HepG2 (cell line): ENCODE data around the gene SPTB. TPM values are rescaled to one million over a fixed set of nuclear protein-coding genes. Genes with fewer than 3 reads are reported as not detected.

ENCODE experiments used
- ATAC-seq: fragments of 200-7000 bp; cut with Tn5 transposase; 3 replicates; pipeline ENCODE4 v1.9.1; 2020; ENCODE audit warnings: mild to moderate bottlenecking, moderate library complexity
- BruUV-seq: library from RNA; stranded (reverse); fragments of 400-500 nt; replicated peaks from 2 replicates; lab custom pipeline; 2021; lab: Mats Ljungman, UMichigan
- CTCF ChIA-PET: fragments of 300-600 bp; formaldehyde crosslinking; extraction: SDS; loops from one replicate; lab custom pipeline; 2021; ENCODE audit warnings: low total read pairs, inconsistent platforms, low intra/inter-chr PET ratio; lab: Yijun Ruan, JAX
- POLR2A ChIA-PET: fragments of 350-600 bp; sonication (Branson Sonifier 250); formaldehyde crosslinking; loops from one replicate; lab custom pipeline; 2020; ENCODE audit warnings: antibody characterized with exemption, inconsistent platforms; lab: Yijun Ruan, JAX
- DNase-seq: peaks from one replicate; pipeline ENCODE4 v3.0.0-alpha.2; 2015; ENCODE audit warnings: low spot score
- FAIRE-seq: peaks from 3 replicates; lab custom pipeline; 2011; peaks lifted over from hg19 to GRCh38; lab: Jason Lieb, UNC
- H2AFZ ChIP-seq: one replicate; pipeline ENCODE4 v1.6.1; 2011; ENCODE audit warnings: low read length, inconsistent platforms
- H3K27ac ChIP-seq: fragments of 300-600 bp; 3 replicates; pipeline ENCODE4 v1.8.0; 2011; ENCODE audit warnings: mixed run types, mild to moderate bottlenecking, mixed read lengths, low read length, inconsistent platforms; ENCODE audit not compliant: insufficient read depth; ENCODE audit errors: extremely low read length
- H3K27me3 ChIP-seq, 2 experiments: fragments of 200-600 bp in 1 of 2; 2 replicates in 1 of 2; 3 replicates in 1 of 2; pipeline versions ENCODE4 v1.6.0 to v1.8.0; 2011; ENCODE audit warnings: low read length in 2 of 2, mild to moderate bottlenecking in 2 of 2, moderate library complexity in 2 of 2, inconsistent platforms in 1 of 2; ENCODE audit not compliant: insufficient read depth in 2 of 2, control insufficient read depth in 1 of 2
- H3K36me3 ChIP-seq, 2 experiments: fragments of 200-600 bp in 1 of 2; replicated peaks in 1 of 2; 2 replicates in 1 of 2; 3 replicates in 1 of 2; pipeline versions ENCODE4 v1.5.1 to v1.8.0; 2011; ENCODE audit warnings: low read length in 2 of 2, inconsistent platforms in 1 of 2; ENCODE audit not compliant: insufficient read depth in 2 of 2, control insufficient read depth in 1 of 2
- H3K4me1 ChIP-seq: 2 replicates; pipeline ENCODE4 v1.5.1; 2012; ENCODE audit warnings: low read length, inconsistent platforms; ENCODE audit not compliant: insufficient read depth
- H3K4me2 ChIP-seq: 2 replicates; pipeline ENCODE4 v1.6.0; 2011; ENCODE audit warnings: low read depth, low read length, inconsistent platforms
- H3K4me3 ChIP-seq, 3 experiments: fragments of 200-600 bp in 1 of 3; sonication (generic), shearing (Covaris generic) in 1 of 3; replicated peaks in 1 of 3; 2 replicates each; pipeline ENCODE4 v1.5.1; 2011 to 2016; ENCODE audit warnings: low read length in 3 of 3, inconsistent platforms in 2 of 3, low read depth in 2 of 3, mild to moderate bottlenecking in 2 of 3, control low read depth in 1 of 3, mixed read lengths in 1 of 3; ENCODE audit not compliant: insufficient read depth in 1 of 3
- H3K79me2 ChIP-seq: one replicate; pipeline ENCODE4 v1.6.1; 2011; ENCODE audit warnings: low read length, inconsistent platforms; ENCODE audit not compliant: insufficient read depth
- H3K9ac ChIP-seq: 2 replicates; pipeline ENCODE4 v1.6.0; 2011; ENCODE audit warnings: mild to moderate bottlenecking, low read depth, low read length, inconsistent platforms; ENCODE audit not compliant: insufficient read depth
- H3K9me3 ChIP-seq: 2 replicates; pipeline ENCODE4 v1.5.1; 2012; ENCODE audit warnings: mild to moderate bottlenecking, low read length
- H4K20me1 ChIP-seq: 2 replicates; pipeline ENCODE4 v1.6.0; 2011; ENCODE audit warnings: inconsistent platforms, mild to moderate bottlenecking, low read length, moderate library complexity; ENCODE audit not compliant: insufficient read depth
- CAMTA2 ChIP-seq: sonication (generic); formaldehyde crosslinking; IDR thresholded peaks from 2 replicates; pipeline ENCODE4 v1.4.0; 2020; ENCODE audit warnings: mild to moderate bottlenecking, missing genetic modification reagents, borderline replicate concordance
- FOXM1 ChIP-seq: sonication (generic); formaldehyde crosslinking; IDR thresholded peaks from 2 replicates; pipeline ENCODE4 v1.5.0; 2020; ENCODE audit warnings: missing genetic modification reagents
- KDM5B ChIP-seq: sonication (generic); formaldehyde crosslinking; IDR thresholded peaks from 2 replicates; pipeline ENCODE4 v1.4.0; 2020; ENCODE audit warnings: missing genetic modification reagents, mild to moderate bottlenecking, borderline replicate concordance
- NFATC3 ChIP-seq: sonication (generic); formaldehyde crosslinking; IDR thresholded peaks from 2 replicates; pipeline ENCODE4 v1.5.1; 2020; ENCODE audit warnings: mild to moderate bottlenecking, missing genetic modification reagents
- SSRP1 ChIP-seq: IDR thresholded peaks from 2 replicates; pipeline ENCODE4 v1.6.1; 2016; ENCODE audit warnings: control low read depth
- TEAD3 ChIP-seq: optimal IDR thresholded peaks from 2 replicates; pipeline ENCODE3; 2016; ENCODE audit warnings: borderline replicate concordance
- U2AF2 ChIP-seq: fragments of 200-400 bp; formaldehyde crosslinking; IDR thresholded peaks from 2 replicates; pipeline ENCODE4 v1.6.1; 2017; ENCODE audit warnings: low read depth, mild to moderate bottlenecking, low read length
- ZNF367 ChIP-seq: sonication (generic); formaldehyde crosslinking; IDR thresholded peaks from 2 replicates; pipeline ENCODE4 v1.4.0; 2020; ENCODE audit warnings: missing genetic modification reagents, borderline replicate concordance
- WGBS: methylation state at CpG from one replicate; pipeline ENCODE4 v1.1.6; 2017; ENCODE audit warnings: low lambda C conversion rate; 5-methylcytosine and 5-hydroxymethylcytosine counted together
- in situ Hi-C: cut with HindIII; loops from 2 replicates; pipeline ENCODE4 v1.10.0; 2017; ENCODE audit warnings: low pct_unique_long_range_greater_than_20kb; ENCODE audit not compliant: extremely low pct_ligation_motif_present
- intact Hi-C: fragments of 100-400 bp; cut with micrococcal nuclease; formaldehyde crosslinking; loops from one replicate; pipeline ENCODE4 v1.10.0; 2022; ENCODE audit not compliant: unreplicated experiment
- polyA plus RNA-seq, 8 experiments: library from polyadenylated mRNA; depleted of rRNA in 3 of 8; stranded (reverse) in 7 of 8; unstranded in 1 of 8; fragments of >200 nt; fragmentation: Illumina TruSeq in 4 of 8; extraction: Trizol in 4 of 8; gene quantifications; 2 replicates each; pipeline versions ENCODE4 v1.2.1 to v1.2.3, GENCODE V29; 2011 to 2016; ENCODE audit warnings: low read depth in 4 of 8, missing spikeins in 1 of 8, mixed read lengths in 1 of 8; ENCODE audit not compliant: insufficient read depth in 1 of 8
- total RNA-seq, 5 experiments: library from RNA; depleted of rRNA; stranded (reverse); fragments of >200 nt; fragmentation: Illumina TruSeq; extraction: Trizol; gene quantifications; 2 replicates each; pipeline ENCODE4 v1.2.3, GENCODE V29; 2016; ENCODE audit warnings: low read depth in 1 of 5
- TF ChIP-seq, protein P1 (sequence below): IDR thresholded peaks from 2 replicates; pipeline ENCODE4 v1.6.1; 2016; ENCODE audit warnings: mild to moderate bottlenecking, missing biosample characterization, missing genetic modification reagents
- TF ChIP-seq, protein P2 (sequence below): IDR thresholded peaks from 2 replicates; pipeline ENCODE4 v1.6.1; 2016; ENCODE audit warnings: control low read depth

SPTB gene
- total and polyA plus RNA-seq, 2 of the 13 experiments (the other 11 are each of a cell fraction or from before 2014, with no cell fraction given), result 0.01 to 0.02 TPM

DNA sequence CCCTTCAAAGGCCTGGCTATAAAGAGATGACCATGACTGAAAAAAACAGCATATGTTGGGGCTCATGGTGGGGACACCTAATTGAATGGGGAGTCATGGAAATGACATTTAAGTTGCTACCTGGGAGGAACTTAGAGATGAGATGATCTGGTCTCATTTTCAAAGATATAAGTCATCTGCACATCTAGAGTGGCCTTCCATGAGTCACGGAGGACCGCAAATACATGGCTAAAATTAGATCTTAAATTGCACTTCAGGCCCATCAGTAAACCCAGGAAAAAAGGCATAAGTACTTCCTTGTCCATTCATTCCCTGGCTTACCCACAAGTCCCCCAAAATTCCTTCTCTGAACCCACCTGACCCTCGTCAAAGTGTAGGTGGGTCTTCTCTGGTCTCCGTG lies 53.4 kb downstream of the SPTB start:
- Histone ChIP-seq H3K27ac (no peak overlapping the region), H3K27me3 (peaks cover 7 to 56% of the 10 kb centered on the region in 2 experiments), H3K9me3 (no peaks in the 10 kb centered on the region), H3K36me3 (no peaks in the 10 kb centered on the region), H3K4me3 (no peak overlapping the region), H3K4me1 (peaks cover 21% of the 10 kb centered on the region), H3K4me2 (no peak overlapping the region), H2AFZ (no peak overlapping the region), H4K20me1 (no peaks in the 10 kb centered on the region), H3K79me2 (no peaks in the 10 kb centered on the region), H3K9ac (no peak overlapping the region)
- DNase-seq (no peak), ATAC-seq (no peak), FAIRE-seq (no peak)
- CTCF ChIA-PET, result no interaction called here
- intact Hi-C loops, result no loop called here
- POLR2A ChIA-PET, result no interaction called here
- in situ Hi-C loops, result loop anchor here (10.0 kb wide), 1 partner anchor 158 kb away; the partner anchor contains the start of gene FNTB
- no TSS peak for BruUV-seq
- 67% methylated on average over 4 of the region's 4 CpGs for WGBS
- TF ChIP-seq NFATC3 (CRISPR knock-in tag), result no peak
- TF ChIP-seq SSRP1, result no peak
- no peak for TF ChIP-seq ZNF367 (CRISPR knock-in tag)
- TF ChIP-seq, protein P1, sequence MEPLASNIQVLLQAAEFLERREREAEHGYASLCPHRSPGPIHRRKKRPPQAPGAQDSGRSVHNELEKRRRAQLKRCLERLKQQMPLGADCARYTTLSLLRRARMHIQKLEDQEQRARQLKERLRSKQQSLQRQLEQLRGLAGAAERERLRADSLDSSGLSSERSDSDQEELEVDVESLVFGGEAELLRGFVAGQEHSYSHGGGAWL, result no peak
- no peak for TF ChIP-seq CAMTA2 (CRISPR knock-in tag)
- TF ChIP-seq, protein P2, sequence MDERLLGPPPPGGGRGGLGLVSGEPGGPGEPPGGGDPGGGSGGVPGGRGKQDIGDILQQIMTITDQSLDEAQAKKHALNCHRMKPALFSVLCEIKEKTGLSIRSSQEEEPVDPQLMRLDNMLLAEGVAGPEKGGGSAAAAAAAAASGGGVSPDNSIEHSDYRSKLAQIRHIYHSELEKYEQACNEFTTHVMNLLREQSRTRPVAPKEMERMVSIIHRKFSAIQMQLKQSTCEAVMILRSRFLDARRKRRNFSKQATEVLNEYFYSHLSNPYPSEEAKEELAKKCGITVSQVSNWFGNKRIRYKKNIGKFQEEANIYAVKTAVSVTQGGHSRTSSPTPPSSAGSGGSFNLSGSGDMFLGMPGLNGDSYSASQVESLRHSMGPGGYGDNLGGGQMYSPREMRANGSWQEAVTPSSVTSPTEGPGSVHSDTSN (CRISPR knock-in tag), result no peak
- TF ChIP-seq KDM5B (CRISPR knock-in tag), result no peak
- no peak for TF ChIP-seq FOXM1 (CRISPR knock-in tag)
- TF ChIP-seq TEAD3 (CRISPR knock-in tag), result no peak
- no peak for TF ChIP-seq U2AF2
